ENCODE measurements around the gene SLC38A9.

GRCh38 chr5:55618318-55618717 is 93.8 kb downstream of the SLC38A9 start:
- TF ChIP-seq CTCF (optimal IDR thresholded peaks at IDR 0.05 in 1 of 3, IDR thresholded peaks at IDR 0.05 in 1 of 3, conservative IDR thresholded peaks at IDR 0.05 in 1 of 3; ENCODE audit: extremely low read depth in 1 of 3, insufficient read depth in 2 of 3, low read length in 3 of 3) (no peak), EZH2 (IDR thresholded peaks at IDR 0.05; ENCODE audit: low read length) (no peak)

Measured in keratinocyte (primary cell).